ENCODE data around the gene PACRG. TPM values are rescaled to one million over a fixed set of nuclear protein-coding genes. Genes with fewer than 3 reads are reported as not detected.

PACRG gene
- total RNA-seq, 1 experiment from 2014 or later, result not detected

GRCh38 chr6:163099621-163100171, 371.9 kb downstream of the PACRG start:
- TF ChIP-seq, protein P1, sequence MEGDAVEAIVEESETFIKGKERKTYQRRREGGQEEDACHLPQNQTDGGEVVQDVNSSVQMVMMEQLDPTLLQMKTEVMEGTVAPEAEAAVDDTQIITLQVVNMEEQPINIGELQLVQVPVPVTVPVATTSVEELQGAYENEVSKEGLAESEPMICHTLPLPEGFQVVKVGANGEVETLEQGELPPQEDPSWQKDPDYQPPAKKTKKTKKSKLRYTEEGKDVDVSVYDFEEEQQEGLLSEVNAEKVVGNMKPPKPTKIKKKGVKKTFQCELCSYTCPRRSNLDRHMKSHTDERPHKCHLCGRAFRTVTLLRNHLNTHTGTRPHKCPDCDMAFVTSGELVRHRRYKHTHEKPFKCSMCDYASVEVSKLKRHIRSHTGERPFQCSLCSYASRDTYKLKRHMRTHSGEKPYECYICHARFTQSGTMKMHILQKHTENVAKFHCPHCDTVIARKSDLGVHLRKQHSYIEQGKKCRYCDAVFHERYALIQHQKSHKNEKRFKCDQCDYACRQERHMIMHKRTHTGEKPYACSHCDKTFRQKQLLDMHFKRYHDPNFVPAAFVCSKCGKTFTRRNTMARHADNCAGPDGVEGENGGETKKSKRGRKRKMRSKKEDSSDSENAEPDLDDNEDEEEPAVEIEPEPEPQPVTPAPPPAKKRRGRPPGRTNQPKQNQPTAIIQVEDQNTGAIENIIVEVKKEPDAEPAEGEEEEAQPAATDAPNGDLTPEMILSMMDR (IDR thresholded peaks at IDR 0.05; ENCODE audit: insufficient read depth in 1 of 2, low read depth in 1 of 2, low read length in 1 of 2, severe bottlenecking in 1 of 2, unreplicated experiment in 1 of 2), result no peak
- no peaks in the 10 kb centered on the region for H3K4me1 ChIP-seq
- Mint-ChIP-seq H3K36me3 (ENCODE audit: insufficient read depth, unreplicated experiment) (no peaks in the 10 kb centered on the region), H3K4me1 (ENCODE audit: low read depth, unreplicated experiment) (no peaks in the 10 kb centered on the region), H3K27ac (ENCODE audit: unreplicated experiment) (no peak overlapping the region), H3K4me3 (ENCODE audit: unreplicated experiment) (no peak overlapping the region), H3K27me3 (ENCODE audit: insufficient read depth, unreplicated experiment) (peaks cover 9% of the 10 kb centered on the region), H3K9me3 (ENCODE audit: unreplicated experiment) (no peaks in the 10 kb centered on the region)
- BruUV-seq (replicated peaks), result no TSS peak
- H3K9me3 ChIP-seq, result no peaks in the 10 kb centered on the region
- no peaks in the 10 kb centered on the region; the same call in 1 of the 2 replicates for H3K27me3 ChIP-seq (replicated peaks; ENCODE audit: control insufficient read depth, insufficient read depth, low read length)
- ChIA-PET CTCF (interaction anchor here (0.7 kb wide), 1 partner anchor 465 kb away, joined by 3 read pairs; no protein-coding TSS in a partner anchor), POLR2A (no interaction called here)
- H3K4me3 ChIP-seq (ENCODE audit: low read depth, low read length), result no peak overlapping the region
- no peak for DNase-seq
- intact Hi-C loops (cut with micrococcal nuclease; ENCODE audit: unreplicated experiment), result no loop called here
- no peaks in the 10 kb centered on the region for H3K36me3 ChIP-seq (ENCODE audit: control insufficient read depth, insufficient read depth, low read length)

DNA sequence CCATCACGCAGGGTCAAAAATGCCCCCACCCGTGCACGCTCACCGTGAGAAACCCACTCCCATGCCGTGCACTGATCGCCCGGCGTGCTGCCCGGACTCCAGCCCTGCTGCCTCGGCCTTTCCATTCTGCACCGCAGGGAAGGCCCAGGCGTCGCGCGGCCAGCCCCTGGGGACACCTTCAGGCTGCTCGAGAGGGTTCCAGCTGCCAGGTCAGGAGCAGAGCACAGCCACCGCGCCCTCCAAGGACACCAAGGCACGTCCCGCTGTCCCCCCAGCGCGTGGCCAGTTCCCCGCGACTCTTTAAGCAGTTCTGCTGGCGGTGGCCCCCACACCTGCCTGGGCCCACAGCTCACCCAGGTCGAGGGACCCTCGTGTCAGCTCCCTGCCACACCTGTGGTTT, 372.5 kb downstream of the PACRG start:
- CTCF ChIA-PET, result interaction anchor here (0.7 kb wide), 1 partner anchor 466 kb away, joined by 3 read pairs; no protein-coding TSS in a partner anchor
- no peaks in the 10 kb centered on the region; the same call in 1 of the 2 replicates for H3K27me3 ChIP-seq (replicated peaks; ENCODE audit: control insufficient read depth, insufficient read depth, low read length)
- H3K36me3 Mint-ChIP-seq (ENCODE audit: insufficient read depth, unreplicated experiment), result no peaks in the 10 kb centered on the region
- H3K27me3 Mint-ChIP-seq (ENCODE audit: insufficient read depth, unreplicated experiment), result peaks cover 9% of the 10 kb centered on the region
- H3K36me3 ChIP-seq (ENCODE audit: control insufficient read depth, insufficient read depth, low read length), result no peaks in the 10 kb centered on the region
- H3K4me3 ChIP-seq (ENCODE audit: low read depth, low read length), result no peak overlapping the region
- H3K27ac Mint-ChIP-seq (ENCODE audit: unreplicated experiment), result no peak overlapping the region
- H3K4me3 Mint-ChIP-seq (ENCODE audit: unreplicated experiment), result no peak overlapping the region
- no peaks in the 10 kb centered on the region for H3K4me1 Mint-ChIP-seq (ENCODE audit: low read depth, unreplicated experiment)
- intact Hi-C loops (cut with micrococcal nuclease; ENCODE audit: unreplicated experiment), result no loop called here
- no peaks in the 10 kb centered on the region for H3K4me1 ChIP-seq
- TF ChIP-seq, protein P1 (IDR thresholded peaks at IDR 0.05; ENCODE audit: insufficient read depth in 1 of 2, low read depth in 1 of 2, low read length in 1 of 2, severe bottlenecking in 1 of 2, unreplicated experiment in 1 of 2), result no peak
- H3K9me3 ChIP-seq, result no peaks in the 10 kb centered on the region
- DNase-seq, result no peak
- no peaks in the 10 kb centered on the region for H3K9me3 Mint-ChIP-seq (ENCODE audit: unreplicated experiment)
- POLR2A ChIA-PET, result no interaction called here
- BruUV-seq (replicated peaks), result no TSS peak

GRCh38 chr6:163113358-163113962, 385.7 kb downstream of the PACRG start:
- H3K4me3 ChIP-seq (ENCODE audit: low read depth, low read length), result no peak overlapping the region
- Mint-ChIP-seq H3K9me3 (ENCODE audit: unreplicated experiment) (peaks cover 15% of the 10 kb centered on the region), H3K27me3 (ENCODE audit: insufficient read depth, unreplicated experiment) (peaks cover 24% of the 10 kb centered on the region), H3K36me3 (ENCODE audit: insufficient read depth, unreplicated experiment) (no peaks in the 10 kb centered on the region), H3K4me3 (ENCODE audit: unreplicated experiment) (no peak overlapping the region), H3K4me1 (ENCODE audit: low read depth, unreplicated experiment) (no peaks in the 10 kb centered on the region), H3K27ac (ENCODE audit: unreplicated experiment) (no peak overlapping the region)
- H3K9me3 ChIP-seq, result peaks cover 11% of the 10 kb centered on the region
- no peak for DNase-seq
- POLR2A ChIA-PET, result no interaction called here
- CTCF ChIA-PET, result no interaction called here
- intact Hi-C loops (cut with micrococcal nuclease; ENCODE audit: unreplicated experiment), result no loop called here
- H3K36me3 ChIP-seq (ENCODE audit: control insufficient read depth, insufficient read depth, low read length), result no peaks in the 10 kb centered on the region
- no TSS peak for BruUV-seq (replicated peaks)
- H3K27me3 ChIP-seq (replicated peaks; ENCODE audit: control insufficient read depth, insufficient read depth, low read length), result no peaks in the 10 kb centered on the region
- H3K4me1 ChIP-seq, result no peaks in the 10 kb centered on the region
- TF ChIP-seq, protein P1 (IDR thresholded peaks at IDR 0.05; ENCODE audit: insufficient read depth in 1 of 2, low read depth in 1 of 2, low read length in 1 of 2, severe bottlenecking in 1 of 2, unreplicated experiment in 1 of 2), result no peak

Measured in Caco-2 (cell line).